ENCODE results near the gene SH3BGRL. TPM values are rescaled to one million over a fixed set of nuclear protein-coding genes. Genes with fewer than 3 reads are reported as not detected.

Gene SH3BGRL
- polyA plus RNA-seq, 1 of the 3 experiments (the other 2 are of a cell fraction): 43.6 TPM

- TF ChIP-seq REST (IDR thresholded peaks at IDR 0.05; ENCODE audit: low read depth, low read length): no peak
- TF ChIP-seq CHD2 (IDR thresholded peaks at IDR 0.05; ENCODE audit: low read length, partially characterized antibody): no peak
- TF ChIP-seq MXI1 (IDR thresholded peaks at IDR 0.05; ENCODE audit: low read depth, low read length): no peak
These were observed 38.9 kb downstream of the SH3BGRL start (continued) for GRCh38 chrX:81240701-81241331.

GRCh38 chrX:81241753-81242152, 39.9 kb downstream of the SH3BGRL start:
- Histone ChIP-seq H3K4me2 (no peak overlapping the region), H3K79me2 (ENCODE audit: insufficient read depth) (no peaks in the 10 kb centered on the region), H3K27ac (ENCODE audit: low read depth in 2 of 2, low read length in 1 of 2) (no peak overlapping the region), H3F3A (replicated peaks; ENCODE audit: insufficient read depth) (no peaks in the 10 kb centered on the region), H3K27me3 (ENCODE audit: insufficient read depth) (no peaks in the 10 kb centered on the region), H2AFZ (ENCODE audit: low read depth) (no peak overlapping the region), H3K36me3 (replicated peaks in 1 of 2; ENCODE audit: control insufficient read depth in 1 of 2, insufficient read depth in 2 of 2, low read length in 1 of 2) (no peaks in the 10 kb centered on the region), H4K20me1 (ENCODE audit: insufficient read depth) (no peaks in the 10 kb centered on the region), H3K9me3 (no peaks in the 10 kb centered on the region), H3K9me2 (no peaks in the 10 kb centered on the region), H3K4me3 (ENCODE audit: low read depth in 2 of 2, low read length in 1 of 2) (no peak overlapping the region), H3K9ac (no peak overlapping the region), H3K4me1 (ENCODE audit: control insufficient read depth in 1 of 2, insufficient read depth in 2 of 2, low read depth in 1 of 2, low read length in 1 of 2) (no peaks in the 10 kb centered on the region)
- DNase-seq: no peak
- CTCF ChIA-PET: no interaction called here
- WGBS (ENCODE audit: low lambda C conversion rate): 59% methylated on average over 4 of the region's 7 CpGs
- TF ChIP-seq TAF1 (IDR thresholded peaks at IDR 0.05; ENCODE audit: borderline replicate concordance, low read depth, low read length) (no peak), POLR2AphosphoS5 (IDR thresholded peaks at IDR 0.05; ENCODE audit: low read depth, low read length) (no peak), RAD21 (IDR thresholded peaks at IDR 0.05; ENCODE audit: low read length) (no peak), PBX3 (IDR thresholded peaks at IDR 0.05) (no peak), TCF12 (IDR thresholded peaks at IDR 0.05) (no peak), EZH2phosphoT487 (IDR thresholded peaks at IDR 0.05; ENCODE audit: borderline replicate concordance, low read depth) (no peak), SIN3A (IDR thresholded peaks at IDR 0.05; ENCODE audit: borderline replicate concordance, low read depth, low read length) (no peak), REST (IDR thresholded peaks at IDR 0.05; ENCODE audit: low read depth, low read length) (no peak), USF1 (IDR thresholded peaks at IDR 0.05; ENCODE audit: borderline replicate concordance, low read depth) (no peak), YY1 (IDR thresholded peaks at IDR 0.05; ENCODE audit: low read depth) (no peak), TEAD4 (IDR thresholded peaks at IDR 0.05; ENCODE audit: borderline replicate concordance, insufficient read depth) (no peak)
- POLR2A ChIA-PET: no interaction called here

Data from SK-N-SH (cell line).